ENCODE results near the gene ACTR6. TPM values are rescaled to one million over a fixed set of nuclear protein-coding genes. Genes with fewer than 3 reads are reported as not detected.

The ACTR6 gene
- total and polyA plus RNA-seq, 3 donors from 2014 or later = 11.4 to 38.1 (median 17.6) TPM

GRCh38 chr12:100164153-100164704 lies 36.4 kb upstream of the ACTR6 start:
- no peaks in the 10 kb centered on the region for H3K36me3 ChIP-seq (ENCODE audit: low read depth, missing control alignments)
- intact Hi-C loops (cut with DNase I; ENCODE audit: low total_unique reads) = no loop called here
- WGBS, 2 donors = 63 to 66% methylated on average over 7 of the region's 7 CpGs
- H3K27ac ChIP-seq = no peak overlapping the region
- no peak for TF ChIP-seq POLR2A (IDR thresholded peaks at IDR 0.05)
- no peak for TF ChIP-seq CTCF (IDR thresholded peaks at IDR 0.05)
- no peaks in the 10 kb centered on the region for H3K9me3 ChIP-seq
- H3K27me3 ChIP-seq = no peaks in the 10 kb centered on the region
- H3K4me3 ChIP-seq = no peak overlapping the region
- no peaks in the 10 kb centered on the region for H3K4me1 ChIP-seq
- no peak for DNase-seq

GRCh38 chr12:100165356-100165755 lies 35.3 kb upstream of the ACTR6 start:
- H3K36me3 ChIP-seq (ENCODE audit: low read depth, missing control alignments) = no peaks in the 10 kb centered on the region
- DNase-seq = no peak
- H3K9me3 ChIP-seq = no peaks in the 10 kb centered on the region
- intact Hi-C loops (cut with DNase I; ENCODE audit: low total_unique reads) = no loop called here
- no peak overlapping the region for H3K4me3 ChIP-seq
- 94 to 96% methylated on average over 3 of the region's 3 CpGs for WGBS, 2 donors
- no peaks in the 10 kb centered on the region for H3K27me3 ChIP-seq
- TF ChIP-seq CTCF (IDR thresholded peaks at IDR 0.05) = no peak
- no peak for TF ChIP-seq POLR2A (IDR thresholded peaks at IDR 0.05)
- H3K27ac ChIP-seq = no peak overlapping the region
- H3K4me1 ChIP-seq = no peaks in the 10 kb centered on the region

- no peak for TF ChIP-seq CTCF (IDR thresholded peaks at IDR 0.05)
- TF ChIP-seq POLR2A (IDR thresholded peaks at IDR 0.05) = no peak
- no peak overlapping the region for H3K4me3 ChIP-seq
- DNase-seq = no peak
- no peaks in the 10 kb centered on the region for H3K36me3 ChIP-seq (ENCODE audit: low read depth, missing control alignments)
- no peak overlapping the region for H3K27ac ChIP-seq
- intact Hi-C loops (cut with DNase I; ENCODE audit: low total_unique reads) = no loop called here
- H3K4me1 ChIP-seq = no peaks in the 10 kb centered on the region
- no peaks in the 10 kb centered on the region for H3K9me3 ChIP-seq
- WGBS, 2 donors = 92 to 95% methylated on average over 4 to 10 of the region's 10 CpGs
- no peaks in the 10 kb centered on the region for H3K27me3 ChIP-seq
Observed at GRCh38 chr12:100166232-100166631, 34.4 kb upstream of the ACTR6 start.

GRCh38 chr12:100168562-100168961 lies 32.1 kb upstream of the ACTR6 start:
- no peak for DNase-seq
- Histone ChIP-seq H3K9me3 (no peaks in the 10 kb centered on the region), H3K4me3 (no peak overlapping the region), H3K36me3 (ENCODE audit: low read depth, missing control alignments) (no peaks in the 10 kb centered on the region), H3K27me3 (no peaks in the 10 kb centered on the region), H3K4me1 (no peaks in the 10 kb centered on the region), H3K27ac (no peak overlapping the region)
- intact Hi-C loops (cut with DNase I; ENCODE audit: low total_unique reads) = no loop called here
- 93 to 95% methylated on average over 4 of the region's 4 CpGs for WGBS, 2 donors
- TF ChIP-seq CTCF (IDR thresholded peaks at IDR 0.05) = no peak
- TF ChIP-seq POLR2A (IDR thresholded peaks at IDR 0.05) = no peak

GRCh38 chr12:100169345-100169744 lies 31.3 kb upstream of the ACTR6 start:
- intact Hi-C loops (cut with DNase I; ENCODE audit: low total_unique reads) = no loop called here
- H3K27ac ChIP-seq = no peak overlapping the region
- no peaks in the 10 kb centered on the region for H3K27me3 ChIP-seq
- no peak overlapping the region for H3K4me3 ChIP-seq
- TF ChIP-seq POLR2A (IDR thresholded peaks at IDR 0.05) (no peak), CTCF (IDR thresholded peaks at IDR 0.05) (no peak)
- no peaks in the 10 kb centered on the region for H3K9me3 ChIP-seq
- no peak for DNase-seq
- H3K4me1 ChIP-seq = no peaks in the 10 kb centered on the region
- 98% methylated on average over 9 of the region's 9 CpGs for WGBS, 2 donors
- H3K36me3 ChIP-seq (ENCODE audit: low read depth, missing control alignments) = no peaks in the 10 kb centered on the region

All from testis (tissue), 3 donors.